Neural progenitor cell (in vitro differentiated cells): ENCODE data around the gene IGSF22.

ENCODE experiments used
- CTCF ChIP-seq: fragments of 200-600 bp; sonication (generic); IDR thresholded peaks from 2 replicates; pipeline ENCODE4 v1.5.1; 2017; ENCODE audit warnings: antibody characterized with exemption, mild to moderate bottlenecking
- EZH2phosphoT487 ChIP-seq: fragments of 200-600 bp; sonication (generic); IDR thresholded peaks from 2 replicates; pipeline ENCODE4 v1.6.1; 2017; ENCODE audit warnings: antibody characterized with exemption

- no peak for TF ChIP-seq CTCF
- no peak for TF ChIP-seq EZH2phosphoT487
These were observed 23.8 kb upstream of the IGSF22 start for GRCh38 chr11:18749681-18750319.
